Stimulated activated CD4-positive, alpha-beta T cell treated with anti-CD3 and anti-CD28 coated beads, Interleukin-15, amount 100 ng/mL, for 24 hours (primary cell): Measurements from ENCODE around the gene PARVB.

Experiments
- DNase-seq: peaks from one replicate; pipeline ENCODE4 v3.0.0-alpha.2; 2020

PARVB gene

DNA sequence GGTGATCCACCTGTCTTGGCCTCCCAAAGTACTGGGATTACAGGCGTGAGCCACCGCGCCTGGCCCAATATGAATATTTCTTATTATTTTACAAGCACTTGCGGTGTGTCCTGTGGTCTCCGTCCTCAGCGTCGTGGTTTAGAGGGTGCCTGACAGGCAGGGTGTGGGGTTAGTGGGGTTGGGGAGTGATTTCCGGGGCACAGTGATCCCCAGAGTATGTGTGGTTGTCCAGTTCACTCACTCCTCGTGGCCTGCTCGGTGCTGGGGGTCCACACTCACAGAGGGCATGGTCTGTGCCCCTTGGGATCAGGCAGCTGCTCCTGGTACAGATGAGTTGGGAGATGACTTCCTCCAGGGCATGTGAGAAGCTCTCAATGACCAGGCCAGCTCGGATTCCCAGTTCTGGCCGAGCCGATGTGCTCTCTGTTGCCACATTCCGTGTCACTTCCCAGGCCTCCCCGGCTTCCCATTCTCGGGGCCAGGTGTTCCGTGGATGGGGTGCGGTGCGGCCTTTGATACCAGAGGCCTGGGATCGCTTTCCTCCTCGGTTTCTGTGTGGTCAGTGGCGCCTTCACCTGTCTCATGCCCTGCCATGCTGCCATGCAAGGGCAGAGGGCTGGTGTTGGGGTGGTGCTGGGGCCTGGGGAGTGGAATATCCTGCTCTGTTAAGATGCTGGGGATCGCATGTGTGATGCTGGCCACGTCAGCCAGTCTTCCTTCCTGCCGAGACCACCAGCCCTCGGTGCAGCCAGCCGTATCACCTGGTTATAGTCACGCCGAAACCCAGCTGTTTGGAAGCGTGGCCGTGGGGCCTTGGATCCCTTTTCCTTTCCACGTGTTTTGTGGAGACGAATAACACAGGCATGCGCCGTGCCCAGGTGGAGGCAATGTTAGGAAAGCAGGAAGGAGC is 39.6 kb downstream of the PARVB start:
- no peak for DNase-seq

DNA sequence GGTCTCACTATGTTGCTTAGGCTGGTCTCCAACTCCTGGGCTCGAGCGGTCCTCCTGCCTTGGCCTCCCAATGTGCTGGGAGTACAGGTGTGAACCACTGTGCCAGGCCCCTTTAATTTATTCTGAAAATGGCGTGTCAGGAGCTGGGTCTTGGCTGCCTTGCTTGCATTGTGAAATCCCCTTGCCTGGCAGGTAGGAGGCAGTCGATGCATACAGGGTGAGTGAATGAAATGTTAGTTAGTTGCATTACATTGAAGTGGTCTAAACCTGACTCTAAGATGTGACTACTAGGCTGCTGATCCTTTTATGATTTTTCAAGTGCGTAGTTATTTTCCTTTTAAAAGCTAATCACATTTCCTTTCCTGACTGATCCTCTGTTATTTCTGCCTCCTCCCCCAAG is 42.9 kb downstream of the PARVB start:
- no peak for DNase-seq

DNA sequence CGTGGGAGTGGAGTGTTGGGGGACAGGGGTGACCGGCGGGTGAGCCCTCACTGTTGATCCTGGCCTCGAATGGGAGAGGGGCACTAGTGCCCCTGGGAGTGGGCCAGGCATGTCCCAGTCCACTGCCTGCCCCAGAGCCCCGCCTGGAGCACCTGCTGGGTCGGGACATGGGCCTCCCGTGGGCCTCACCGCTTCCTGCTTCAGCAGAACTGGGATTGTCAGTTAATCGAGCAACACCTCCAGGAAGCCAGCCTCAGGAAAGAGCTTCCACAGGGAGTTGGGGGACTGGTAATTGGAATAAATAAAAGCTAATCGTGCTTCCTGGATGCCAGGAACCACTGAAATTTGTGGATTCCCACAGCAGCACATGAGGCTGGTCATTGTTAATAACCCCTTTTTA is 43.8 kb downstream of the PARVB start:
- no peak for DNase-seq

DNA sequence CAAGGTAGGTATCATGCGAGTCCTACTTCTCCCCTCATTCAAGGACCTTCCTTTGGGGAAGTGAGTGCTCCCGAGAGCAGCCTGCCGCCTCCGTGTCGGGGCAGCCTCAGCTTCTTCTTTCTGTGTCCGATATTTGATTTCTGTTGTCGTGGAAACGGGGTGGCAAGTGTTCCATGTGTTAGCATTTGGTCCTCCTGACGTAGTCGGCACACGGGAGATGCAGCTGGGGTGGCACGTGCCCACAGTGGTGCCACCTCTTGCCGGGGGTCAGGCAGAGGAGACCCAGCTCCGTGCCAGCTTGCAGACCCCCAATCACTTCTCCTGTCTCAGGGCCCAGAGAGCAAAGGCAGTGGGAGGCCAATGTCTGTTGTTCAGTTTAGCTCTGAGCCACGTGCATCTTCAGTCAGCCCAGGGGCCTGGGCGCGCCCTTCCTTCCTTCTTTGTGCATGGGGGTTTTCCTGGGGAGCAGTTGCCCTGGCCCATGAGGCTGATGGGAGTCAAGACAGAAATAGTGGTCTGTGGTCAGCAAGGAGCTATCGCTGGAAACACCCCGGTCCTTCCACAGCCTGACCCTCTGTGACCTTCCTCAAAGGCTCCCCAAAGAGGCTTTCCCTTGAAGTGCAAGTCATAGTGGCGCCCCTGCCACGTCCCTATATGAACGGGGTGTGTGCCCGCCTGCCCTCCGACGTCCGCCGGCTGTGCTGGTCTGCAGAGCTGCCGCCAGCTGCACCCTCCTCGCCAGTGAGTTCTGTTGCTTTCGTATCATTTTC is 44.5 kb downstream of the PARVB start:
- no peak for DNase-seq

DNA sequence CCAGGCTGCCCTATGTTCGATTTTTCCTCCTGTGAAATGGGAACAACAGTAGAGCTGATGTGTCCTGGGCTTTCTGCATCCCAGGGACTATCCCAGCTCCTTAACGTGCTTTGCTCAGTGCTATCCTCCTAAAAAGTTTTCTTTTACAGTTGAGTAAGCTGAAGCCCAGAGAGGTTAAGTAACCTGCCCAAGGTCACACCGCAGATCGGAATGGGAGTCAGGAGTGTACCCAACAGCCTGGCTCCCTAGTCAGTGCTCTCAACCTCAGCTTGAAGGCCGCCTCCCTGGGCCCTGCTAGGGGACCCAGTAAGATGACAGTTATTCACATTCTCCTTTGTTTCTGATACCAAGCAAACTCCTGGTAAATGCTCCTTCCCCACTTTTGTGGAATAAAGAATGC is 45.9 kb downstream of the PARVB start:
- no peak for DNase-seq

DNA sequence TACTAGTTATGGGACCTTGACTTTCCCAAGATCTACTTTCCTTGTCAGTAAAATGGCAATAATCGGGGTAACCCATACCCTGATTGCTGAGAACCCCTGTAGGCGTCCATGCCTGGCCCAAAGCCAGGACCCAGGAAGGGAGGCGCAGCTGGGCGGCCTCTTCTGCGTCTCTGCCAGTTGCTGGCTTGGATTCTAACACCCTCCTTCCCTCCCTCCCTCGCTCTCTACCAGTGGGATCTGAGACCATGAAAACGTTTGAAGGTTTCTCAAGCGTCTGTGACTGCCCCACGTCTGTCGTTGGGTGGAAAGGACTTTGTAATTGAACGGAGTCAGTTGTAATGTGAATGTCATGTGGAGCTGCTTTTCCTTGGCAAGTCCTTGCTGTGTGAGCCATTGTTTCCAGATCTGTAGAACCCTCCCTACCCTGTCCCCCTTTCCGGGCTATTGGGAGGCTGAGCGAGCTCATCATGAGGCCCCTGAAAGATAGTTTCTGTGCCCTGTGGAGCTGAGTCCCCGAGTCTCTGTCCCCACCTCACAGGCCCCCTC is 47.8 kb downstream of the PARVB start:
- DNase-seq: no peak

DNA sequence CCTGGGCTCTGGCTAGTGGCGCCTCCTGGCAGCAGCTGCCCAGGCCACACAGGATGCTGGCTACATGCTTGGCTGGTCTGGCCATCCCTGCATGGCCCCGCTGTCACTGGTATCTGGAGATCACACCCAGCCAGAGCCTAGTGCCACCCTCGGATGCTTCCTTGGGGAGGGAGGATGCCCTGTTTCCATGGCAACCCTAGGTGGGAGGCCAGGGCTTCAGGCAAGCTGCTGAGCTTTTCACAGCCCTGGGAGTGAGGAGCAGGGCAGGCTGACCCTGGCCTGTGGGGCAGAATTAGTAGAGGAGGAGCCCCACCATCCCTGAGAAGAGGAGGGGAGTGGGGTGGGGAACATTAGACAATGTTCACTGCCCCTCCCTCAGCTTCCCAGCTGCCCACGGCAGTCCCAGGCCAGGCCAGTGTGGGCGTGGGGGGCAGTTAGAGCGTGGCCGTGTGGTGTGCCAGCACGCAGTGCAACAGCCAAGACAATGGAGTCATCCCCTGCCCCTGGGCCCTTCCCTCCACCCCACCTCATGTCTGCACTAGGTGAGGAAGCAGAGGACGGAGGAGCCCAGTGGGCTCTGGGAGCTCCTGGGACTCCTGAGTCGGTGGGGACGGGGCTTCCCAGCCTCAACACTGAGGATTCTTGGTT is 50.4 kb downstream of the PARVB start:
- no peak for DNase-seq

DNA sequence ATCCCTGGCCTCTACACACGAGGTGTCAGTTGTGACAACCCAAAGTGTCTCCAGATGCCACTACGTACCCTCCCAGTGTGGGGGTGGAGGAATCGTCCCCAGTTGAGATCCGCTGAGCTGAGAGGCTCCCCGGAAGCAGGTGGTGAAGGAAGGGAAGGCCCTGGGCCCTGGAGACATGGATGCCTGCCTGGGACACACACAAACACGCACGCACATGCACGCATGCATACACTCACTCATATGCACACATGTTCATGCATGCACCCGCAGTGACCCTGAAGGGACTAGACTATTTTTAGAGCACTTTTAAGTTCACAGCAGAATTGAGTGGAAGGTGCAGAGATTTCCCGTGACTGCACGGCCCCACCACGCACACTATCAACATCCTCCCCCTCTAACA is 50.9 kb downstream of the PARVB start:
- no peak for DNase-seq

DNA sequence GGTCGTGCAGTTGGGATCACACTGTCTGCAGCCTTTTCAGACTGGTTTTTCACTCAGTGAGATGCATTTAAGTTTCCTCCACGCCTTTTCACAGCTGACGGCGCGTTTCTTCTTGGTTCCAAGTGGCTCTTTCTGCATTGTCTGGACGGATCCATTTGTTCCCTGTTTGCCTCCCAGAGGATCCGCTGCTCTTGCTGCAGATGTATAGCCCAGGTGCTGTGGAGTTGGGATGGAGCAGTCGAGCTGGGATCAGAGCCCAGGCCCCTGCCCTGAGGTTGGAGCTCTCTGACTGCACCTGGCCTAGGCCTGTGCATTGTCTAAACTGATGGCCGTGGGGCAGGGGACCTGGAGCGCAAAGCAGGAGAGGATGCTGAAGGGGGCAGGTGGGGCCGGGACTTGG is 51.6 kb downstream of the PARVB start:
- DNase-seq: no peak

DNA sequence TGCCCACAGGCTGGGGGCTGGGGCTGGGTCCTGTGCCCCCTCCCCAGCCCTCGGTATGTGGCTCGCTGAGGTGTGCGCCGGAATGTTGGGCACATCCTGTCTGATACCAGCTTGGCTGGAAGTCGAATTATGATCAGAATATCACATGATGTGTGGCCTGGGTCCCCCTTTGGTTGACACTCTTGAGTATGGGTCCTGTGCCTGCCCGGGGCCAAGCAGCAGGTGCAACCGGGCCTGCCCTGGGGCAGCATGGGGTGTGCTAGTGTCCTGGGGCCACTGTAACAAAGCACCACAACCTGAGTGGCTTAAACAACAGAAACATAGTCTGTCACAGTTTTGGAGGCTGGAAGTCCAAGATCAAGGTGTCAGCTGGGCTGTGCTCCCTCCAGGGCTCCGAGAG is 52.7 kb downstream of the PARVB start:
- DNase-seq: no peak

DNA sequence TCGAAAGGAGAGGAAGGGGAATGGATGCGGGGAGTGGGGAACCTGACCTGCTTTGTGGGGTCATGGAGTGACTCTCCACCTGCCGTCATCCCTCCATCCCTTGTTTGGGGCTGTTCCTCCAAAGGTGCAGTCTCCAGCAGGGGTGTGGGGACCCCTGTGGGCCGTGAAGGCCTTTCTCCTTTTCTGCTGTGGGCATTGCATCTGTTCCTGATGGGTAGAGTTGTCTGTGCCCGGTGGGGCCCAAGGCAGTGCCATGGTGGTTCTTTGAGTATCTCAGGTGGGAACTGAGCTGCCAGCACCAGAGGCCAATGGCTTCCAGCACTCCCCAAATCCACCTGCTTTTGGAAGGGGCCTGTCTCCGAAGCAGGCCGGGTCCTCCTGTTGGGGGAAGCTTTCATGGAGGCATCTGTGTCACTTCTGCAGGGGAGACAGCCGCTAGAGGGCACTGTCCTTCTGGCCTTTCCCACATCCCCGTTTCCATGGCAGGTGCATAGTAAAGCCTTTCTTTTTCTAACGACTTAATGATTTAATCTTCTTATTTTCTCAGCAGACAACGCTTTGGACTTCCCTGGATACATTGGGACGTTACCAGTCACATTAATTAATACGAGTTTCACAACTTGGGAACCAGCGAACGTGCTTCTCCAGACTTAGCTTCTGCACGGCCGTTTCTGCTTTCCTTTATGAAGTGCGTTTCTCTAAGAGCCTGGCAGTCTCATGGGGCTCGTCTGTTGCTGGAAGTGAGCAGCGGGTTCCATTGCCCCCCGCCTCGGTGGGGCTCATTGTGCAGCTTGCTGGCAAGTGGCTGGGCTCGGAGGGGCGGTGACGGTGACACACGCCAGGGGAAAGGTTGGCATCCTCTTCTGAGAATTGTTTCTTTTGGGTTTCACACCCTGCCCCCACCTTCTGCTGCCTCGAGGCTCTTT is 57.1 kb downstream of the PARVB start:
- peak; percentile 81 for DNase-seq

DNA sequence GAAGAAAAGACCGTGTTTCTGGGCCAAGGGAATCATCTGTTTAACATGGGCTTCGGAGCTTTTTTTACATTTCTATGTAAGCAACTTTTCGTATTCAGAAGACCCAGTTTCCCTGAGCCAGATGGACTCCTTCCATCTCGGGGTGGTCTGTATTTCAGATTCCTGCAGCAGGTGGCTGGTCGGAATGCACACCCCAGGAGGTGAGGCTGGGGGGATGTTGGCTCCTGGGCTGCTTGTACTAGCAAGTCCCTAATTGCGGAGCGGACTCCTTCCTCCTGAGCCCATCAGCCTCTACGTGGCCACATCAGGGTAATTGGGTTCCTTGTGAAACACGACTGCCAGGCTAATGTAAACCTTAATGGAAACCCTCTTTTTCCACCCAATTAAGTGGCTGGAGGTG is 58.7 kb downstream of the PARVB start:
- no peak for DNase-seq

DNA sequence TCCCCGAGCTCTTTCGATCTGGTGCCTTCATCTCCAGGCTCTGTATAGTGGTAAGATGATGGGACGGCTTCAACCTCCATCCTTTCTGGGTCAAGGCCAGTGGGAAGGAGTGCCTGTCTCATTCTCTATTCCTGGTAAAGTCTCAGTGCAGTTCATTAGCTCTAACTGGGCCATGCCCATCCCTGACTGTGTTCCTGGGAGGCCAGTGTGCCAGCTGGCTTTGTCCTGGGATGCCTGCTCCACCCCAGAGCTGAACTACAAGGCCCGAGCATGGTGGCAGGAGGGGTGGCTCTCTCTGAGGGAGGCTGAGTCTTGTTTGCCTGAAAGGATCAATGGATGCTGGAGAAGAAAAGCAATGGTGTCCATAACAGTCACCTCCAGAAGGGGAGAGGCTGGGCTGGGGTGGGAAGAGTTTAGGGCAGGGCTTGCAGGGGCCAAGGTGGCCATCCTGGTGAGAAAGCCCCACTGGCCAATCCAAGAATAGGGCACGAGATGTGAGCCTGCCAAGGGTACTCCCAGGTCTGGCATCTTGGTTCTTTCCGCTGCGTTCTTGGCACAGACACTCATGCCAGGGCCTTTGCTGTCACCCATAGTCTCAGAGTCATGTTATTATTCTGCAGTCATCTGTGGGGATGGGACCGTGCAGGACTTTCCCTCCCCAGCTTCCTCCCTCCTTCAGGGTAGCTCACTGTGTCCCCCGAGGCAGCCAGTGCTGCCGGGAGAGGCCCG is 60.1 kb downstream of the PARVB start:
- DNase-seq: no peak

DNA sequence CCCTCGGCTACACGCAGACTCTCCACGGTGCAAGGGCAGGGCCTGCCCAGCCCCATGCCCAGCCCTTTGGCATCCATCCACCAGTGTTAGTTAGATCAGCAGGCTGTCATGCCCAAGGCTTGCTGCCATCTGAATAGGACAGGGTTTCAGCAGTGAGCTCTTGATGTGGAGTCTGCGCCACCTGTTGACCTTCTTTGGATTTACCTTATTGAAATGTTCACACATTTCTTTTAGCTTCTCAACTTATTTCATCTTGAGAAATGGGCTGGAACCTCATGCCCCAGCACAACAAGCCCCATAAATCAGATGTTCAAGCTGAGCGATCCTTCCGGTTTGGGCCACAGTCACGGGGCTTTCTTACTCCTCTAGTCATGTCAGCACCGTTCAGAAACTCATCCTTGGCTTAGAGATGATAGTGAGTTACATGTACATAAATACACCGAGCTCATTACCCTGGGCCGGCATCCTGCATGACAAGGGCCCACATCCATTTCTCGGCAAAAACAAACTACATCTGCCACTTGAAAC is 61.7 kb downstream of the PARVB start:
- peak; percentile 13 for DNase-seq

DNA sequence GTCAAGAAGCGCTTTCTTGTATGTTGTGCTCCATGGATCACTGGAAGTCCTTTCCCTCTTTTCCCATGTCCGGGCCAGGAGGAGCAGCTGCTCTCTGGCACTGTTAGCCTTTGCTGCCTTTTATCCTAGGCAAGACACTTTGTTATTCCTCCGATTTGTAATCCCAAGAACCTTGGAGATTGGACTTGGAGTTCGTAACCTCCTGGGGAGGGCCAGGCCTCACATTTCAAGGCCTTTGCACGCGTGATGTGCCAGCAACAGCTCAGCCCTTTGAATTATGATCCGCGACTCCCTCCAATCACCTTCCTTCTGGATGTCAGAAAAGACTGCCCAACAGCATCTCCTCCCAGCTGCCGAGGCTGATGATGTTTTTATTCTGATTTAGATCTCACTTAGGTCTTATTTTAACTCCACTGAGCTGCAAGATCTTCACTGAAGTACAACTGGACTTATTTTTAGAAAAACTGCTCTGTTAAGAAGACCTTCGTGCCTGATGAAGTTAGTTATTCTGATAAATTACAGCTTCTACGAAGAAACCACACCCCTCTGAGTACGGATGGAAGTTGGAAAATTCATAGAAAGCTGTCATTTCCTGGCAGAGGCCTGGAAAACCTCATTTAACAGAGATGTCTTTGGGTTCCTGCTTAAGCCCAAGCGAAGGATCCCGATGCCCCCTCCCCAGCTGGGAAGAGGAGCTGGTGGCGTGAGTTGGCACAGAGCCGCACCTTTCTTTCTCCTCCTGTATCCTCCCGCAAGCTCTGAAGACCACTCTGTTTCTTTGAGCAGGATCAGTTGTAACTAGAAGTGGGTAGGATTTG is 62.4 kb downstream of the PARVB start:
- DNase-seq: no peak

DNA sequence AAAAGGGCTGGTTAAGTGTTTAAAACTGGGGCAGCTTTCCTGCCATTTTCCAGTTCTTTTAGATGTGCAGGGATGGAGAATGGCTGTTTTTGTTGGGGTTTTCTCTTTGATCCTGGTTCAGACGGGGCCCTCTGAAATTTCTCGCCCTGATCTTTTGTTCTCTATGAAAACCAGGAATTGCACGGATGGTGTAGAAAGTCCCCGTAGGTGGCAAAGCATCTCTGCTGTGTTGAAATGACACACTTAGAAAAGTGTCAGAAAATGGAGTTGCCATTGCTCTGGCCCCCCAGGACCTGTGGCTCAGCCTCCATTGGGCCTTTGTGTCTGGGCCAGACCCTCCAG is 63.0 kb downstream of the PARVB start:
- DNase-seq: no peak

DNA sequence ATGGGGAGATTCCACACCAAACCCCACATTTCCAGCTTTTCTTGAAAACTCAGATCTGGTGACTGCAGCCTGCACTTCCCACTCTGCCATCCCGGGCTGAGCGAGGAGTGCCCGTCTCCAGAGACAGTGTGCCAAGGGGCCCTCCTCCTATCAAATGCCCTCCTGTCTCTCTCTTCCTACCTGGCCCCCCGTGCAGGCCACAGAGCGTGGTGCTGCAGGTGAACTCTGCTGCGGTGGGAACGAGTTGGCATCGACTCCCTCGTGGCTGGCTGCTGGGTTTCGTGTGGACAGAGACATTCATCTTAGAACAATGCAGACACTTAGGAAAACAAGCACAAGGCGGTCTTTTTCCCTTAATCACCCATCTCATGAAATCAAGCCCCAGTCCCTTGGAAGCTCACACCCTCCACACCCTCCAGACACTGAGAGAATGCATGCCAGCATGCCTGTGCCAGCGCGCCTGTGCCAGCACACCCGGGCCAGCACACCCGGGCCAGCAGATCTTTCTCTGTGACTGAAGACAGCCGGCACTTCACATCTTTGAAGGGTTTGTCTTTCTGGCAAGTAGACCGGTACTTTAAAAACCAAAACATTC is 65.0 kb downstream of the PARVB start:
- no peak for DNase-seq

DNA sequence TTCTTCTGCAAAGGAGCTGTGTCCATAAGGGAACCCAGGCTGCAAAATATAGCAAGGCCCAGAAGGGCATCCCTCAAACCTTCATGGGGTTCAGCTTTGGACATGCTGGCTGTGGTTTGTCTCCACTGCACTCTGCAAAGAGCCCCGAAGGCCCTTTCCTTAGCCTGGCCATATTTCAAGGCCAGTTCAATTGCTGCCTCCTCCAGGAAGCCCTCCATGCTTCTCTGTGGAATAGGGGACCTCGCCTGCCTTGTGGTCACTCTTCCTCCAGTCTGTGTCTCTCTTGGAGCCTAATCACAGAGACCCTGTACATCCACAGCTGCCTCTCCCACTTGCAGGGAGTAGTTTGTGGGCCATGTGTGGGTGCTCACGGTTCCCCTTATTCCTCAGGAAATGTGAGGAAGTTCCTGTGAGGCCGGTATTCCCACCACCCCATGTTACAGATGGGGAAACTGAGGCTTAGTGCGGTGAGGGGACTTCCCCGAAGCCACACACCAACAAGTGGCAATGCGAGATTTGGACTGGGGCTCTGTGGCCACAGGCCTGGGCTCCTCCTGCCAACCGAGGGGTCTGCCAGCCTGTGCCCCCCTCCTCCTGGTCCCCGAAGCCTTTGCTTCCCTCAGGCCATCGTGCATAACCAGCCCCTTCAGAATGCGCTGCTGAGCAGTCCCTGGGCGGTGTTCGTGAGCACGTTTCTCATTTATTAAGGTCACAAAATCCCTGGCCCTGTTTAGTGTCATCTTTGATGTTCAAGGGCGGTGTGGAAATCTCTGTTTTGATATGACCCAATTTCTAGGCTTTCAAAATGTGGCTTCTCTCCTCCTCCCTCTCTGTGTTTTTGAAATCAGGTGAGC is 65.8 kb downstream of the PARVB start:
- DNase-seq: no peak

DNA sequence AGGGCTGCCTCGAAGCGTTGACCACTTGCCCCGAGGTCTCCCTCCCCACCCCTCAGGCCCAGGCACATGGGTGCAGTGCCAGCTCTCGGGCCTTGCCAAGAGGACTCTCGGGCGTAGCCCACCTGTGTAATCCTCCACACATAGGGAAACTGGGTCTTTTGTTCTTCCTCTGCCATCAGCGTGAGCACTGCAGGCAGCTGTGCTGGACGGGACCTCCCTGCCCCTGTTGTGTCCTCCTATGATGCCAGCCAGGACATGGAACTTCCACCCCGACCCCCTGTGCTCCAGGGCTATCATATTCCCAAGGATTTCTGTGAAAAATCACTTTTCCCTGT is 66.4 kb downstream of the PARVB start:
- DNase-seq: no peak
